HG03469 (cell line): ENCODE measurements around the gene CDH23.

Experiments
- ATAC-seq: cut with Tn5 transposase; IDR thresholded peaks from one replicate; pipeline ENCODE4 v1.9.1; 2021; ENCODE audit warnings: mild to moderate bottlenecking, moderate library complexity, moderate number of reproducible peaks; ENCODE audit not compliant: unreplicated experiment

CDH23 gene

DNA sequence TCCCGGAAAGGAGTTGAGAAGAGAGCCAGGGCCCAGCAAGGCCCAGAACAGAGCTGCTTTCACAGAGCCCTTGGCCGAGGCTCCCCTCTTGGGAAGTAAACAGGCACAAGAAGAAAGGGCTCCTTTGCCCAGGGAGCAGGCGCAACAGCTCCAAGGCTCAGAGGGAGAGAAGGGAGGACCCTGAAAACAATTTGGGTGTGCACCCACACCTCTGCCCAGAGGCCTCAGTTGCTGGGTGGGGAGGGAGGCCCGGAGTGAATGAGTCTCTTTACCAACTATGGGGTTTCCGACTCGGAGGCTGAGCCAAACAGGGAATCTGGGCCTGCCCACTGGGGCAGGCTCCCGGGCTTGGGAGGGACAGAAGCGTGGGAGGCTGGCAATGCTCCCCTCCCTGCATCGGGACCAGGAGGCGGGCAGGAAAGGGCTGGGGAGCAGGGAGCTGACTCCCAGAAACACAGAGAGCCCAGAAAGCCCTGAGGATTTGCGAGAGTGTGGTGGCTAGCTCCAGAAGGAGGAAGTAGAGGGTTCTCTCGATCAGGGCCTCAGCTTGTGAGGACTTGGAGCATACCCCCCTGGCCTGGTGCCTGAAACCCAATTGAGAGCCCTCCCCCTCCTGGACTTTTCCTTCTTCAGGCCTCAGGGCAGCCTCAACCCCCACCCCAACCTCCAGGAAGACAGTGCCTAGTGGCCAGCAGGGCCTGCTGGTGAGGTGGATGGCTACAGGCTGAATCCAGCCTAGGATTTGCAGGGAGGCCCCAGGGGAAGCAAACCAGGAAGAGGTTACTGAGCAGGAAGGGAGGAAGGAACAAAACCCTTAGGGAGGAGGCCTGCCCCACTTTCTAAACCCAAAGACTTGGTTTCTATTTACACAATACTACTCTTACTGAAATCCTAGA lies 316.7 kb downstream of the CDH23 start:
- ATAC-seq = no peak

GRCh38 chr10:71714031-71714410 lies 317.3 kb downstream of the CDH23 start:
- no peak for ATAC-seq

DNA sequence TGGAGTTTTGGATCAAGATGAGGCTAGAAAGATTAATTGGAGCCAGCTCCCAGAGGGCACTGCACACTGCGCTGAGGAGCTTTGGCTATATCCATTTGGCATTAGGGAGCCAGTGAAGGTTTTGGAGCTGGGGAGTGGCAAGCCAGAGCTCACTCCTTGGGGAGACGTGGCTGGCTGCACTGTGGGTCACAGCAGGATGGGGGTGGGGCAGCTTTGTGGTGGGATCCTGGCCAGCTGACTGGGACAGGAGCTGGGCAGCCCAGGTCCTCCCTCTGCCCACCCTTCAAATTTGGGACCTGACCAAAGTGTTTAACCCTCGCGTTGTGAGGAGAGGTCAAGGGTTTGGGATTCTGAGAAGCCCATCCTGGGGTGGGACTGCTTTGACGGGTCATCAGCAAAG lies 317.9 kb downstream of the CDH23 start:
- no peak for ATAC-seq

- ATAC-seq = no peak
Observed at GRCh38 chr10:71715026-71715425, 318.3 kb downstream of the CDH23 start.

- no peak for ATAC-seq
Observed at GRCh38 chr10:71715860-71716259, 319.1 kb downstream of the CDH23 start.

- ATAC-seq = no peak
Observed at GRCh38 chr10:71716426-71716825, 319.7 kb downstream of the CDH23 start.

DNA sequence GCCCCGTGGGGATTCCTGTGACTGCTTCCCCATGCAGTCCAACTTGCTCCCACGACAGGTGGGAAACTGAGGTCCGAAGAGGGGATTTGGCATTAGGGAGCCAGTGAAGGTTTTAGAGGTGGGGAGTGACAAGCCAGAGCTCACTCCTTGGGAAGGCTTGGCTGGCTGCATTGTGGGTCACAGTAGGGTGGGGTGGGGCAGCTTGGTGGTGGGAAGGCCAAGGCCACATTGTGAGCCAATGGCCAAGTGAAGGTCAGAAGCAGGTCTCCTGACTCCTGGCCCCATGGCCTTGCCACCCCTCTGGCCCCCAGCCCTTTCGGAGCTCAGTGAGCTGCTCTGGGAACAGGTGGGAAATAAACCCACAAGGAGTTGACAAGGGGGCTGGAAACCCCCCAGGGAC lies 320.3 kb downstream of the CDH23 start:
- ATAC-seq = no peak

GRCh38 chr10:71717551-71717951 lies 320.8 kb downstream of the CDH23 start:
- no peak for ATAC-seq

DNA sequence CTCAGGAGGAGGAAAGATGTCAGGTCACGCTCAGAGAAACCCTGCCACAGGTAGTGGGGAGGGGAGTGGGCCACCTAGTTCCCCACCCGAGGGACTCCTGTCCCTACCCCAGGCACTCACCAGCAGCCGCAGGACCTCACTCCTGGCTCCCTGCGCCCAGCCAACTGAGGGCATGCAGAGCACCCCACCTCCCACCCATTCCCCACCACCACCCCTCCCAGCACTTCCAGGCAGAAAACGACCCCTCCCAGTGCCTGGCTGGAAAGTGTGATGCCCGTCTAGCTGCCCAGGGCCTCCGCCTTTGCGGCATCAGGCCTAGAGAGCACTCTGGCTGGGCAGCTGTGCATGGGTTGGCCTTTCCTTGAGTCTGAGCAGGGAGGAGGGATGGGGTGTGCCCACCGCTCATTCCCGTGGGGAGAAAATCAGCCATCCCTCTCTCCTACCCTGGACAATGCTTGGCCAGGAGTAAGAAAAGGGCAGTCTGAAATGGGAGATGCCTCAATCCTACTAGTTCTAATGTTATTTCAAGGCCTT lies 321.5 kb downstream of the CDH23 start:
- ATAC-seq = no peak

- ATAC-seq = no peak
Observed at GRCh38 chr10:71719042-71719441, 322.3 kb downstream of the CDH23 start.

- ATAC-seq = no peak
Observed at GRCh38 chr10:71719464-71720201, 322.9 kb downstream of the CDH23 start, which contains the start of gene C10orf105. Gene C10orf105 (minus strand): TSS chr10:71719778. CDS start chr10:71716337, 3,441 bp downstream.

GRCh38 chr10:71720288-71720687 lies 323.6 kb downstream of the CDH23 start:
- no peak for ATAC-seq

- ATAC-seq = no peak
Observed at GRCh38 chr10:71721313-71721712, 324.6 kb downstream of the CDH23 start.

GRCh38 chr10:71722849-71723248 lies 326.1 kb downstream of the CDH23 start:
- ATAC-seq = no peak

DNA sequence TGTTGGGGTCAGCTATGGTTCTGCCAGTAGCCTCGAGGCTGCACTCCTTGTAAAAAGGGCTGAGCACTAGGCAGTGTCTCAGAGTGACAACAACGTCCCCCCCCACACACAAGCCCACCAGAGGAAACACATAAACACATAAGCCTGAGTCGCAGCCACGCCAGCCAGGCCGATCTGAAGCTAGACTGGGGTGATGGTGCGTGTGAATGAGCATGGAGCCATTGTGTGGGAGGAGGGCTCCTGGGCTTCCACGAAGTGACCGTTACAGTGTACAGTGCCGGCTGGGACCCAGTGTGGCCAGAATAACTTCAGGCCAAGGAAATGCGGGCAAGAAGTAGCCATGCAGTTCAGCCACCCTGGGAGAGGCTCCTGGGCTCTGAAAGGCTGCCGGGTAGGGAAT lies 326.6 kb downstream of the CDH23 start:
- no peak for ATAC-seq

- ATAC-seq = no peak
Observed at GRCh38 chr10:71724539-71724938, 327.8 kb downstream of the CDH23 start.

DNA sequence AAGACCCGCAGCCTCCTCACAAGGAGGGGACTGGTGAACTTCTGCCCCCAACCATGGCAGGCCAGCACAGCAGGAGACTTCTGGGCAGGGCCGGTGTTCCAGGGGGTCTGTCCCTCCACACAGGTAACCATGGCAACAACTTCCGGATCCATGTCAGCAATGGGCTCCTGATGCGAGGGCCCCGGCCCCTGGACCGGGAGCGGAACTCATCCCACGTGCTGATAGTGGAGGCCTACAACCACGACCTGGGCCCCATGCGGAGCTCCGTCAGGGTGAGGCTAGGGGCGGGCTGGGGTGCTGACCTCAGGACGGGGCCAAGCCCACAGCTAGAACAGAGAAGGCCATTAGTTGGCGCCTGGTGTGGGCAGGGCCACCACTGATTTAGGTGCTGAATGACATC lies 328.5 kb downstream of the CDH23 start:
- ATAC-seq = no peak

DNA sequence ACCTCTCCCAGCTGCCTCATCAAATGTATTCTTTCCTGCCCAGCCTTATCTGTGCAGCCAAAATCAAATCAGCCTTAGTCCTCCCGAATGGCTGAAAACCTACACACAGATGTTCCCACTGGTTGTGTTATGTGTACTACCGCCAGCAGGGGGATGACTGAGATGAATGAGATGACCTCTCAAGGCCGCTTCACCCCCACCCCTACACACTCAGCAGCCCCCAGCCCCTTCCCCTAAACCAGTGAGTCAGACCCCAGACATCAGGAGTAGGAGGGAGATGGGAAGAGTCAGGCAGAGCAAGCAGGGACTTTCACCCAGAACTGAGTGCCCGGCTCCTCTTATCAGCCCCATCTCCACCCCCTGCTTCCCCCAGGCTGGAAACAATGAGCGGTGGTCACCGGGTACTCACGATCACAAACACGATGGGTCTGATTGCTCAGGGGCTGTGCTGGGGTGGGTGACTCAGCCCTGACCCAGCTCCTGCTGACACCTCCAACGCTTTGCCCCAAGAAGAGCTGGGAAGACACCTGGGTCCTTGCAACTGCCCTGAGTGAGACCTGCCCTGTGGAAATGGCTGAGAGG lies 329.4 kb downstream of the CDH23 start:
- ATAC-seq = no peak

DNA sequence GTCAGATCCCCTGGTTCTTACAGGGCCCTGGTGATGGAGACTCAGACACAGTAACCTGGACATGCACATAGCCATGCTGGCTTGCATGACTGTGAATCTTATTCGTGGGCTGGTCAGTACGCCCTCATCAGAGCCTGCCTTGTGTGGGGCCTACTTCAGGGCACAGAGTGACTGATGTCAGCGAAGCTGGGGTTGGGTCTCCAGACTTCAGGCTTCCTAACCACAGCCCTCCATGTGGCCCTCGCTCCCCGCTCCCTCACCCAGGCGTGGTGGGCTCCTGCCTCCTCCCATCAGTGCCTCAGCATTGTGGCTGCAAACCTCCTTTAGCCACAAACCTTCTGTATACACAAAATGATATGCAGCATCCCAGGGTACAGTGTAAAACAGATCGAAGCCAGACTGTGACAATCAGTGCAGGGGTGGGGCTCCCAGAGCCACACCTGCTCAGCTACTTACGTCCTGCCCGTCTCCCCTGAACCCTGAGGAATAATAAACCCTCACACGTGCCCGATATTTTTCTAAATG lies 329.9 kb downstream of the CDH23 start:
- no peak for ATAC-seq

DNA sequence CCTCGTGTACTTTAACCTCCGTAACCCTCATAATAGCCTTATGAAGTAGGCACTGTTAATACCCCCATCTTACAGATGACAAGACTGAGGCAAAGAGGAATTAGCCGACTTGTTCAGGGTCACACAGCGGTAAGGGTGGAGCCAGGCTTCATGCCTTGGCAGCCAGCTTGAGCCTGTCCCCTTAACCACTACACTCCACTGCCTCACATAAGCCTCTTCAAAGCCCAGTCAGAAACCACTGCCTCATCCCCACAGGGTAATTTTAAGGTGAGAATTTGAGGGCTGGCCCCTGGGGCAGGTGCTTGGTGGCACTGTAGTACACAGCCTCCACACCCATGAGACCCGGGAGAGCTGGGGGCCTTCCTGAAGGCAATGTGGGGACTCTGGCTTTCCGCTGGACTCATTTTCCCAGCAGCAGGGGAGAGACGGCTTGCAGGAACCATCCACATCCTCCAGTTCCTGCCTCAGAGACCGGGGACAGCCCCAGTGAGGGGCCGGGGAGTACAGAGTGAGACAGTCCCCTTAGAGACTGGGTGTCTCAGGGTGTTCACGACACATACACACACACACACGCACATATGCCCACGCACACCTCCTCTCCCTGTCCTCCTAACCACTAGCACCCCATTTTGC lies 330.5 kb downstream of the CDH23 start:
- peak; percentile 35 for ATAC-seq
